IPS-18c (cell line): ENCODE results near the gene SKP2.
A peak's percentile ranks its signal among the peaks of the same experiment; 100 is the strongest.

ENCODE experiments used
- H3K4me3 ChIP-seq: 2 replicates; pipeline ENCODE4 v1.7.0; 2013; ENCODE audit warnings: low read depth, mild to moderate bottlenecking, low read length, moderate library complexity; ENCODE audit not compliant: insufficient read depth
- H3K9me3 ChIP-seq: one replicate; pipeline ENCODE4 v1.6.1; 2013; ENCODE audit warnings: mild to moderate bottlenecking, low read length, moderate library complexity; ENCODE audit not compliant: control insufficient read depth, insufficient read depth

Gene SKP2

DNA sequence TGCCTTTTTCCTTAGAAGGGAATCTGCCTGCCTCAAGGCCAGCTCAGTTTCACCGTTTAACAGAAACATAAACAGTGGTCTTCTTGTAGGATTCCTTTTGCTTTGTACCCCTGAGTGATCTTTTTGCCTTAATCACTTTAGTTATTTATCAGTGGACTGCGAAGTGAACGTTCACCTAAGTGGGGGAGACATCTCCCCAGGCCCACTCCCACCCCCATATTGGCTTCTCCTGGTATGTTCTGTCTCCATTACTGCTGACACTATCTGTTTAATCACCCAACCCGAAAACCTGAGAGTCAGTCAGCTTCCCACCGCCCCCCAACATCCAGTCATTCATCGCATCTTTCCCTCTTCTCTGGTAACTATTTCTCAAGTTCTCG is 1.4 kb downstream of the SKP2 start:
- Histone ChIP-seq H3K9me3 (no peaks in the 10 kb centered on the region), H3K4me3 (0 out of 2 replicates have a peak overlapping the region, but pooled peaks have one; percentile 73)

- H3K9me3 ChIP-seq, result no peaks in the 10 kb centered on the region
- H3K4me3 ChIP-seq, result peak overlapping the region; percentile 17; the same call in 1 of the 2 replicates
Observed at GRCh38 chr5:36153726-36154125, 1.8 kb downstream of the SKP2 start.

DNA sequence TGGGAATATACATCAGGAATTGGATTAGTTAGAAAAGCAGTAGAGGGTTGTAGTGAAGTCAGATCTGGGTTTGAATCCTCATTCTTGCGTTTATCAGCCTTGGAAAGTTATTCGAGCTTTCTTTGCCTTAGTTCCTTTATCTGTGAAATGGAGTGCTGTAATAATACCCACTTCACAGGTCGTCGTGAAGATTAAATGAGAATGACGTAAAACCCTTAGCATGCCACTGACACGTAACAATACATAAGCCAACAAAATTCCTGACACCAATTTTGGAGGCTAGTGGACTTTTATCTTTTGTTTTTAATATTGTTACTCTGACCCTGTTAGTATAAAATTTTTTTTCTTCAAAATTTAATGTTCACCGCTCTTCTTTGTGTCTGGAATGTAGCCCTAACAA is 3.4 kb downstream of the SKP2 start:
- Histone ChIP-seq H3K4me3 (no peak overlapping the region), H3K9me3 (no peaks in the 10 kb centered on the region)

GRCh38 chr5:36156121-36156601 is 4.2 kb downstream of the SKP2 start:
- Histone ChIP-seq H3K9me3 (no peaks in the 10 kb centered on the region), H3K4me3 (no peak overlapping the region)

DNA sequence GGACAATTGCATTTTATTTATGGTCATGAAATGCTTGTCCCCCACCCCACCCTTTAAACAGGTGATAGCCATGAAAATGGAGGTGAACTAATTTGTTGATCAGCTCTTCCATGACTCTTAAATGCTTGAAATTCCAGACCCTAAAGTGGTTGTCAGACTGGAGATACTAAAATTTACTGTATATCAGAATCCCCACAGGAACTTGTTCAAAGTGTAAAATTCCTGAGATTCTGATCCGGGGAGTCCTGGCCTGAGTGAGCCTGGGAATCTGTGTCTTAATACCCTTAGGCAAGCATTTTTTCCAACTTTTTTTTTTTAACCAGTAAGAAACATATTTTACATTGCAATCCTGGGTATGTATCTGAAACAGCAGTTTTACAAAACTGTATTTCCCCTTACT is 4.7 kb downstream of the SKP2 start:
- no peaks in the 10 kb centered on the region for H3K9me3 ChIP-seq
- no peak overlapping the region for H3K4me3 ChIP-seq

DNA sequence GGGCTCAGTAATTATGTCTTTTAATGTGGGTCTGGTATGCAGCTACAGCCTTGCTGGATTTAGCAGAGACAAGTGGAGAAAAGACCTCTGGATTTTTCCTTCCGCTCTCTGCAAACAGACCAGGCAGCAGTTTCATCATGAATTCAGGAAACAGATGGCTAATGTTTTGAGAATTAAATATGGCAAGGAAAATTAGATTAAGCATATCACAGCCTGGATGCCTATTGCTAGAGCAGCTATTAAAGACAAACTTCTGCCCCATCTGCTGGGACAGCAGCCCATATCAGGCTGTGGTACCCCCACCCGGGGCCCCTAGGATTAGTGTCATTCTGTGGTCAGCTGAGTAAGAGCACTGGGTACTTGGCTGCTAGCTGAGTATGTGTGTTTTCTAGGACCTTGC is 6.2 kb downstream of the SKP2 start:
- H3K4me3 ChIP-seq, result no peak overlapping the region
- H3K9me3 ChIP-seq, result no peaks in the 10 kb centered on the region

DNA sequence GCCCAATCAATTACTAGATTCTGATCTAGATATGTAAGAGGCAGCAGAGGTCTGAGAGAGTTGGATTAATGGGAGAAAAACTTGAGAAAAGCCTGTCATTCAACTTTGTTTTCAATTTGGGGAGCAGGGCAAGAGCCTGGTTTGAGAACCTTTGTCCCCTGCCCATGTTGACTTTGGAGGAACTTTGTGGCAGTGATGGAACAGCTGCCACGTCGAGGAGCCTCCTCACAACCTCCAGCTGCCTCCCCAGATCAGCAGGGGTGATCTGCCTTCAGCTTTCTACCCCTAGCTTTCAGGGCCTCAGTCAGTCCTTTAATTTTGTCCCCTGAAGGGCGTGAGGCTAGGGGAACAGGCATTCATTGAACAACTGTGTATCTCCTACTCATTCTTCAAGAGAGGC is 8.7 kb downstream of the SKP2 start:
- no peaks in the 10 kb centered on the region for H3K9me3 ChIP-seq

GRCh38 chr5:36161361-36161760 is 9.4 kb downstream of the SKP2 start:
- no peaks in the 10 kb centered on the region for H3K9me3 ChIP-seq

More for the DNA sequence above, 8.7 kb downstream of the SKP2 start:
- H3K4me3 ChIP-seq, result no peak overlapping the region

DNA sequence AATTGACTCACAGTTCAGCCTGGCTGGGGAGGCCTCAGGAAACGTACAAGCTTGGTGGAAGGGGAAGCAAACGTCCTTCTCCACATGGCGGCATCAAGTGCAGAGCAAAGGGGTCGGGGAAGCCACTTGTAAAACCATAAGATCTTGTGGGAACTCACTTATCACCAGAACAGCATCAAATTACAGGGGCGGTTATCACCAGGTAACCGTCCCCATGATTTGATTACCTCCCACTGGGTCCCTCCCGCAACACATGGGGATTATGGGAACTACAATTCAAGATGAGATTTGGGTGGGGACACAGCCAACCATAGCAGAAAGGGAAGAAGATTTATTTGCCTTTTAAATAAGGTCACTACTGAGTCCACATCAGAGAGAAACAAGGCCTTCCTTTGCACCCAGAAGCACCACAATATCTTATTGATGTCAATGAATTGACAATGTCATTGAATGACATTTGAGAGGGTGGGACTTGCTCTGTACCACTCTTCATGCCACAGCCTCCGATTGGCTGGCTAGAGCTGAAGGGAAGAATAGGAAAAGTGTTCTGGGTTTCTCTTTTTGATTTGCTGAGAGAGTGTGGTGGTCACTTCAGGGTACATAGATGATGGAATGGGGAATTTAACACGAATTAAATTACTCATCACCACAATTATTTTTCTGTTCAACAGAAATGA is 11.0 kb downstream of the SKP2 start:
- Histone ChIP-seq H3K9me3 (no peaks in the 10 kb centered on the region), H3K4me3 (no peak overlapping the region)

More at GRCh38 chr5:36161361-36161760, 9.4 kb downstream of the SKP2 start:
- no peak overlapping the region for H3K4me3 ChIP-seq

DNA sequence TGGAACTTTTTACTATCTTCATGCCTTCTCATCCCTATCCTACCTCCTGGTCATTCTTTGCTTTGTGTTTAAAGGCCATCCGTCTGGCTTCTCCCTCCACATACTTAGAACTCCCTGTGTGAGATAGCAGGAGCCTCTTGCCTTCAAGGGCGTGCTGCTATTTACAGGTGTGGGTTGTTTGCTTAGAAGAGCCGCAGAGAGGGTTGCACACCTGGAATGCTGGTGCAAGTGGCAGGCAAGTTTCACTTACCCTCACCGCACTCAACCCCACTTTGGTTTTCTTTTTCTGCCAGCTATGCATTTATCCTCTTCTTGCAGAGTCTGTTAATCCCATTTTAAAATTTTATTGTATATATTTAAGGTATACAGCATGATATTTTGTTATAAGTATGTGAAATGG is 12.6 kb downstream of the SKP2 start:
- no peaks in the 10 kb centered on the region for H3K9me3 ChIP-seq

GRCh38 chr5:36168737-36169136 is 16.8 kb downstream of the SKP2 start:
- no peak overlapping the region for H3K4me3 ChIP-seq
- H3K9me3 ChIP-seq, result no peaks in the 10 kb centered on the region

More for the DNA sequence above, 12.6 kb downstream of the SKP2 start:
- H3K4me3 ChIP-seq, result no peak overlapping the region

DNA sequence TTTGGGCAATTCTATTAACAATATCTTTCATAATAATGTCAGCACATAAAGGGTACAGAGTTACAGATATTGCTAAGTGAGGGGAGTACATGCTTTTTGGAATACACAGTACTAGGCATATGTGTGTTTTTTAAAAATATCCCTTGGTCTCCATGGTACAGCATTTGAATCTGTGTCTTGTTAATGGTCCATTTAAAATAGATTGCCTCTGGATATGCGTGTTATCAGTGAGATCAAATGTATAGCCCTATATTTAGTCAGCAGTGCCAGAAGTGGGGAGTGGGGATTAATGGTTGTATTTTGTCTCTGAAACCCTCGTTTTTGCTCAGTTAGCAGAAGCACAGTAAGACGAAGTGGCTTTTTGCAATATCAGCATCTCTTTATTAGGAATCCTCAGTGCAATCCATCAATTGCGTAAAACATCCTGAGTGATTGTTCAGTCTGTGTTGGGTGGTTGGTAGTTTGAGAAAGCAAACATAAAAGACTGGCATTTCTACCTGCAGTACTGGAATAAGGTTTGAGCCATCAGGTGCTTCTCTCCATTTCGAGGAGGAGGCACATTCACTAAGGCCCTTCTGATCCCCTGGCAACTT is 19.0 kb downstream of the SKP2 start:
- H3K4me3 ChIP-seq, result no peak overlapping the region
- no peaks in the 10 kb centered on the region for H3K9me3 ChIP-seq

DNA sequence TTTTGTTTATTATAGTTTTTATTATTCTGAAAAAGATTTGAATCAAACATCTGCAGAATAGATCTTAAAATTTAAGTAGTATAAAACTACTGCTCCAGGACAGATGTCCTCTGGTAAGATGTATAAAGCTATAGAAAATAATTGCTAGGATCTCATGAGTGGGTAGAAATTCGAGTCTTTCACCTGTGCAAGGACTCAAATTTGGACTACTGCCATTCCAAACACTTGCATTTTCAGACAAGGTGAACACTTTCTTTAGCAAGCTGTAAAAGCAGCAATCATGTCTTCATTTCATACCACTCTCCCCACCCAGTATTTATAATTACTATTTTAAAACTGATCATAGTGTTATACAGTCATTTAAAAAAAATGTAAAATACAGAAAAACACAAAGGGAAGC is 20.7 kb downstream of the SKP2 start:
- no peaks in the 10 kb centered on the region for H3K9me3 ChIP-seq
- H3K4me3 ChIP-seq, result no peak overlapping the region

GRCh38 chr5:36173426-36173825 is 21.5 kb downstream of the SKP2 start:
- Histone ChIP-seq H3K4me3 (no peak overlapping the region), H3K9me3 (no peaks in the 10 kb centered on the region)

DNA sequence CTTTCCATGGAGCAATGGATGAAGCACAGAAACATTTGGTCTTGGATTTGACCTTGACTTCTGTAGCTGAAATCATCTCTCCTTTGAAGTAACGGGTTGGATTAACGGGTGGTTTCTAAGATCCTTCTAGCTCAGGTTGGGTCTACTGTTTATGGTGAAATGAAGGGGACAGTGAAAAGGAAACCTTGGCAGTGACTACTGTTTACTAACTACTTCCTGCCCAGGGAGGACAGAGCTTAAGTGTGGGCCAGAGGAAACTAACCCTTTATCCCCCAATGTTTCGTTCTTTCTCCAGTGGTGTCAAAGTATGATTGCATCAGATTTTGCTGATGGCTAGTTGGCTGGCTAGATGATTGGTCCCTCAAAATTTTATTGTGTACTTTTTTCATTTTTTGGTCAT is 22.2 kb downstream of the SKP2 start:
- Histone ChIP-seq H3K9me3 (no peaks in the 10 kb centered on the region), H3K4me3 (no peak overlapping the region)

- Histone ChIP-seq H3K4me3 (no peak overlapping the region), H3K9me3 (no peaks in the 10 kb centered on the region)
Observed at GRCh38 chr5:36175043-36175442, 23.1 kb downstream of the SKP2 start.

GRCh38 chr5:36177154-36177553 is 25.2 kb downstream of the SKP2 start:
- Histone ChIP-seq H3K9me3 (no peaks in the 10 kb centered on the region), H3K4me3 (no peak overlapping the region)

DNA sequence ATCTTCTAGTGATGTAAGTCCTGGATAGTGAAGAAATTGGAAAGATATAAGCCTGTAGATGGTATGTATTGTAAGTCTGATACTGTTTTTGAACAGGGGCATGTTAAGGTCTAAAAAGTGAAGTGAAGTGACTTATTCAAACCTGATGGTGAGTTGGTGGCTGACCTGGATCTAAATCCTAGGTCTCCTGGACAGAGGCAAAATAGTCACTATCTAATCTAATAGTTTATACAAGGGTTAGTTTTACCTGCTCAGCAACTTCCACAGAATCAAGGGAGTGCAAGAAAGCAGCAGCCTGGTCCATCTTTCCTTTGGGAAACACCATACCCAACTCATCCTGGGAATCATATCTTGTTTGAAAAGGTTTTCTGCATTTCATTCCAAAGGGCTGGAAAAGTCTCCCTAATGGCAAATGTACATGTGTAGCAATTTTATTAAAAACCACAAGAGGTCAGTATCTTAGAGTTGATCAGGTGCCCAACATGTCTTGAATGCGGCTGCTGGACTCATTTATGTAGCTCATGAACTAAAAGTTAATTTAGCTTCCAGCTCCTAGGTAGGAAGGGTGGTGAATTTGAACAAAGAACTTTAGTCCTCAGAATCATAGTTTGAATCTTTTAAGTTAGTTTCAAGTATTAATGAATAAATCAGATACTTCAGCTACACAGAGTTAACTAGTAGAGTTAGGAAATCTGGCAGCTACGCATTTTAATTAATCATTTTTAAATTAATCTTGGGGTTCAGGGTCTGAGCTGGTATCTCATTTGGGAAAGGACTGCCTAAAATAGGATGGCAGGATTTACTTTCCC is 26.0 kb downstream of the SKP2 start:
- Histone ChIP-seq H3K4me3 (no peak overlapping the region), H3K9me3 (no peaks in the 10 kb centered on the region)
